ENCODE data around the gene FAM3D.

Gene FAM3D

GRCh38 chr3:58635371-58636285, 30.9 kb downstream of the FAM3D start:
- Mint-ChIP-seq H3K27me3 (ENCODE audit: low read depth) (peaks cover 29% of the 10 kb centered on the region), H3K4me3 (no peak overlapping the region), H3K9me3 (no peaks in the 10 kb centered on the region), H3K4me1 (peaks cover 5% of the 10 kb centered on the region), H3K36me3 (ENCODE audit: low read depth) (no peaks in the 10 kb centered on the region), H3K27ac (no peak overlapping the region)
- no peak for TF ChIP-seq CTCF (IDR thresholded peaks at IDR 0.05; ENCODE audit: unreplicated experiment in 3 of 3)

- Mint-ChIP-seq H3K36me3 (ENCODE audit: low read depth) (no peaks in the 10 kb centered on the region), H3K4me3 (no peak overlapping the region), H3K27me3 (ENCODE audit: low read depth) (peaks cover 23% of the 10 kb centered on the region), H3K4me1 (peaks cover 5% of the 10 kb centered on the region), H3K9me3 (no peaks in the 10 kb centered on the region), H3K27ac (peak overlapping the region in 2 of 3 experiments; percentile 38 to 72)
- no peak for TF ChIP-seq CTCF (IDR thresholded peaks at IDR 0.05; ENCODE audit: unreplicated experiment in 3 of 3)
Observed at GRCh38 chr3:58633157-58633865, 33.3 kb downstream of the FAM3D start.

GRCh38 chr3:58631742-58632141, 34.8 kb downstream of the FAM3D start:
- TF ChIP-seq CTCF (IDR thresholded peaks at IDR 0.05; ENCODE audit: unreplicated experiment in 3 of 3): no peak
- Mint-ChIP-seq H3K27me3 (ENCODE audit: low read depth) (peaks cover 19% of the 10 kb centered on the region), H3K9me3 (no peaks in the 10 kb centered on the region), H3K4me1 (peaks cover 10% of the 10 kb centered on the region), H3K27ac (no peak overlapping the region), H3K36me3 (ENCODE audit: low read depth) (no peaks in the 10 kb centered on the region), H3K4me3 (no peak overlapping the region)

- TF ChIP-seq CTCF (IDR thresholded peaks at IDR 0.05; ENCODE audit: unreplicated experiment in 3 of 3): no peak
- Mint-ChIP-seq H3K4me3 (no peak overlapping the region), H3K27ac (no peak overlapping the region), H3K4me1 (peaks cover 18% of the 10 kb centered on the region), H3K9me3 (no peaks in the 10 kb centered on the region), H3K36me3 (ENCODE audit: low read depth) (no peaks in the 10 kb centered on the region), H3K27me3 (ENCODE audit: low read depth) (peaks cover 19% of the 10 kb centered on the region)
Observed at GRCh38 chr3:58630710-58631092, 35.9 kb downstream of the FAM3D start.

- peak; percentile 83 to 93 (median 93) for TF ChIP-seq CTCF (IDR thresholded peaks at IDR 0.05; ENCODE audit: unreplicated experiment in 3 of 3)
- no peak overlapping the region for H3K4me3 Mint-ChIP-seq
- H3K9me3 Mint-ChIP-seq: no peaks in the 10 kb centered on the region
- H3K4me1 Mint-ChIP-seq: peaks cover 23% of the 10 kb centered on the region
- peaks cover 14% of the 10 kb centered on the region for H3K27me3 Mint-ChIP-seq (ENCODE audit: low read depth)
- no peaks in the 10 kb centered on the region for H3K36me3 Mint-ChIP-seq (ENCODE audit: low read depth)
- H3K27ac Mint-ChIP-seq: no peak overlapping the region
Observed at GRCh38 chr3:58630076-58630709, 36.4 kb downstream of the FAM3D start.
